WTC11 (cell line): ENCODE measurements around the gene PMEPA1. TPM values are rescaled to one million over a fixed set of nuclear protein-coding genes. Genes with fewer than 3 reads are reported as not detected.

Experiments used
- ATAC-seq: fragments of 200-7000 bp; cut with Tn5 transposase; 2 replicates; pipeline ENCODE4 v1.10.0; 2021; ENCODE audit warnings: mild to moderate bottlenecking, moderate library complexity
- CTCF ChIA-PET: fragments of 300-600 bp; sonication (Branson Sonifier 250); formaldehyde crosslinking; loops from one replicate; lab custom pipeline; 2021; ENCODE audit warnings: antibody characterized with exemption; lab: Charles Lee
- POLR2A ChIA-PET: fragments of 350-600 bp; sonication (Branson Sonifier 250); formaldehyde crosslinking; loops from one replicate; lab custom pipeline; 2021; ENCODE audit warnings: antibody characterized with exemption; lab: Charles Lee
- DNase-seq: peaks from one replicate; pipeline ENCODE4 v3.0.0; 2021; ENCODE audit warnings: low spot score
- H3K27ac Mint-ChIP-seq: 2 replicates; pipeline ENCODE4 v1.8.0; 2021; ENCODE audit warnings: mixed read lengths
- H3K27me3 Mint-ChIP-seq: 2 replicates; pipeline ENCODE4 v1.8.0; 2021; ENCODE audit warnings: low read depth, mild to moderate bottlenecking, moderate library complexity, mixed read lengths
- H3K36me3 Mint-ChIP-seq: 2 replicates; pipeline ENCODE4 v1.8.0; 2021; ENCODE audit warnings: mixed read lengths
- H3K4me1 Mint-ChIP-seq: 2 replicates; pipeline ENCODE4 v1.8.0; 2022; ENCODE audit warnings: mixed read lengths
- H3K4me3 Mint-ChIP-seq: 2 replicates; pipeline ENCODE4 v1.8.0; 2021; ENCODE audit warnings: mild to moderate bottlenecking, moderate library complexity, mixed read lengths
- H3K9me3 Mint-ChIP-seq: 2 replicates; pipeline ENCODE4 v1.8.0; 2021; ENCODE audit warnings: mixed read lengths
- AR ChIP-seq: fragments of 250-450 bp; sonication (Bioruptor Pico); IDR thresholded peaks from 2 replicates; pipeline ENCODE4 v1.9.0; 2021; ENCODE audit warnings: mild to moderate bottlenecking
- ATF2 ChIP-seq: sonication (generic); formaldehyde crosslinking; IDR thresholded peaks from 2 replicates; pipeline ENCODE4 v1.8.1; 2022; ENCODE audit warnings: low read depth, missing genetic modification reagents, borderline replicate concordance
- ETV6 ChIP-seq: sonication (generic); formaldehyde crosslinking; IDR thresholded peaks from 2 replicates; pipeline ENCODE4 v1.8.1; 2022; ENCODE audit warnings: mild to moderate bottlenecking, missing genetic modification reagents
- IRF1 ChIP-seq: sonication (generic); formaldehyde crosslinking; IDR thresholded peaks from 2 replicates; pipeline ENCODE4 v1.8.0; 2023; ENCODE audit warnings: missing genetic modification reagents
- MAX ChIP-seq: sonication (generic); formaldehyde crosslinking; IDR thresholded peaks from 2 replicates; pipeline ENCODE4 v1.8.0; 2022; ENCODE audit warnings: mild to moderate bottlenecking, missing genetic modification reagents
- NFATC4 ChIP-seq: fragments of 250-450 bp; sonication (Bioruptor Pico); IDR thresholded peaks from 2 replicates; pipeline ENCODE4 v1.9.0; 2021; ENCODE audit warnings: mild to moderate bottlenecking
- OVOL2 ChIP-seq: fragments of 250-450 bp; sonication (Bioruptor Pico); IDR thresholded peaks from 2 replicates; pipeline ENCODE4 v1.9.0; 2021; ENCODE audit warnings: mild to moderate bottlenecking, borderline replicate concordance
- RELA ChIP-seq: sonication (generic); formaldehyde crosslinking; IDR thresholded peaks from 2 replicates; pipeline ENCODE4 v1.8.1; 2022; ENCODE audit warnings: missing genetic modification reagents, mild to moderate bottlenecking, borderline replicate concordance
- TEAD4 ChIP-seq: sonication (generic); formaldehyde crosslinking; IDR thresholded peaks from 2 replicates; pipeline ENCODE4 v1.8.0; 2022; ENCODE audit warnings: mild to moderate bottlenecking, missing genetic modification reagents
- USF2 ChIP-seq: sonication (generic); formaldehyde crosslinking; IDR thresholded peaks from 2 replicates; pipeline ENCODE4 v1.8.1; 2023; ENCODE audit warnings: mild to moderate bottlenecking, missing genetic modification reagents, moderate library complexity
- ZNF219 ChIP-seq: sonication (generic); formaldehyde crosslinking; IDR thresholded peaks from 2 replicates; pipeline ENCODE4 v1.8.0; 2023; ENCODE audit warnings: missing genetic modification reagents, mild to moderate bottlenecking, borderline replicate concordance
- ZNF416 ChIP-seq: fragments of 250-450 bp; sonication (Bioruptor Pico); IDR thresholded peaks from 2 replicates; pipeline ENCODE4 v1.9.0; 2021; ENCODE audit warnings: mild to moderate bottlenecking, inconsistent platforms
- ZNF423 ChIP-seq: fragments of 250-450 bp; sonication (Bioruptor Pico); IDR thresholded peaks from 2 replicates; pipeline ENCODE4 v2.1.2; 2022; ENCODE audit warnings: mild to moderate bottlenecking, moderate library complexity
- ZNF425 ChIP-seq: fragments of 250-450 bp; sonication (Bioruptor Pico); conservative IDR thresholded peaks from 2 replicates; pipeline ENCODE4 v1.9.0; 2021; ENCODE audit warnings: mild to moderate bottlenecking
- ZNF671 ChIP-seq: fragments of 250-450 bp; sonication (Bioruptor Pico); IDR thresholded peaks from 2 replicates; pipeline ENCODE4 v1.8.0; 2021; ENCODE audit warnings: mild to moderate bottlenecking
- total RNA-seq: library from RNA; stranded (reverse); gene quantifications from 3 replicates; pipeline ENCODE4 v1.2.3, GENCODE V29; 2021

PMEPA1 gene
- total RNA-seq, 1 experiment from 2014 or later, result 40.6 TPM

- TF ChIP-seq ATF2 (CRISPR knock-in tag) (no peak), USF2 (CRISPR knock-in tag) (no peak), ZNF671 (no peak), NFATC4 (CRISPR knock-in tag) (no peak), ETV6 (CRISPR knock-in tag) (no peak), ZNF423 (CRISPR knock-in tag) (no peak)
Measured at GRCh38 chr20:57601737-57602136, 108.1 kb downstream of the PMEPA1 start (continued).

GRCh38 chr20:57601211-57601570 is 108.6 kb downstream of the PMEPA1 start:
- H3K27me3 Mint-ChIP-seq, result peaks cover 2% of the 10 kb centered on the region; the same call in 1 of the 2 replicates
- ATAC-seq, result no peak
- peaks cover 3% of the 10 kb centered on the region; the same call in 1 of the 2 replicates for H3K4me1 Mint-ChIP-seq
- H3K27ac Mint-ChIP-seq, result no peak overlapping the region
- no peak for DNase-seq
- no peak overlapping the region for H3K4me3 Mint-ChIP-seq
- TF ChIP-seq IRF1 (CRISPR knock-in tag) (no peak), MAX (CRISPR knock-in tag) (no peak), NFATC4 (CRISPR knock-in tag) (no peak), RELA (no peak), ZNF219 (CRISPR knock-in tag) (no peak), ZNF416 (CRISPR knock-in tag) (no peak), AR (CRISPR knock-in tag) (no peak), ZNF425 (no peak), TEAD4 (CRISPR knock-in tag) (no peak), OVOL2 (CRISPR knock-in tag) (no peak)
- TF ChIP-seq, all 79 proteins: peak for 0
- ChIA-PET CTCF (interaction anchor here (0.6 to 1.4 kb wide), 3 partner anchors 22 to 579 kb away, joined by 3 to 7 read pairs (median 4); no protein-coding TSS in a partner anchor), POLR2A (interaction anchor here (0.7 kb wide), 1 partner anchor 89 kb away, joined by 3 read pairs; no protein-coding TSS in a partner anchor)
- Mint-ChIP-seq H3K36me3 (no peaks in the 10 kb centered on the region), H3K9me3 (peaks cover 9% of the 10 kb centered on the region; the same call in 1 of the 2 replicates)
